ENCODE results near the gene PSMA7. TPM values are rescaled to one million over a fixed set of nuclear protein-coding genes. Genes with fewer than 3 reads are reported as not detected.

The PSMA7 gene
- total and polyA plus RNA-seq, 8 donors = 119 to 280 (median 194) TPM

DNA sequence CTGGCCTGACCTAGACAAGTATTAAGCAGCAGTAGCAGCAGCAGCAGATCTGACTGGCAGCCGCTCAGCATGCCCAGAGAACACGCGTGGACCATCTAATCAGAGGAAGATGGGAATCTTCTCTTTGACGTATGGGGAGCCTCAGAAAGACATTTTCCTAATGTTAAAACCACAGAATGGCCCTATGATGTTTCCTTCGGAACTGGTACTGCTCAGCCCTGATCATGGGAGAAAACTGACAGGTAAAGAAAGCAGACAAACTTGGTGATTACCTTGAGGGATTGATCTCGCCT lies 6.2 kb downstream of the PSMA7 start:
- TF ChIP-seq, protein P1, sequence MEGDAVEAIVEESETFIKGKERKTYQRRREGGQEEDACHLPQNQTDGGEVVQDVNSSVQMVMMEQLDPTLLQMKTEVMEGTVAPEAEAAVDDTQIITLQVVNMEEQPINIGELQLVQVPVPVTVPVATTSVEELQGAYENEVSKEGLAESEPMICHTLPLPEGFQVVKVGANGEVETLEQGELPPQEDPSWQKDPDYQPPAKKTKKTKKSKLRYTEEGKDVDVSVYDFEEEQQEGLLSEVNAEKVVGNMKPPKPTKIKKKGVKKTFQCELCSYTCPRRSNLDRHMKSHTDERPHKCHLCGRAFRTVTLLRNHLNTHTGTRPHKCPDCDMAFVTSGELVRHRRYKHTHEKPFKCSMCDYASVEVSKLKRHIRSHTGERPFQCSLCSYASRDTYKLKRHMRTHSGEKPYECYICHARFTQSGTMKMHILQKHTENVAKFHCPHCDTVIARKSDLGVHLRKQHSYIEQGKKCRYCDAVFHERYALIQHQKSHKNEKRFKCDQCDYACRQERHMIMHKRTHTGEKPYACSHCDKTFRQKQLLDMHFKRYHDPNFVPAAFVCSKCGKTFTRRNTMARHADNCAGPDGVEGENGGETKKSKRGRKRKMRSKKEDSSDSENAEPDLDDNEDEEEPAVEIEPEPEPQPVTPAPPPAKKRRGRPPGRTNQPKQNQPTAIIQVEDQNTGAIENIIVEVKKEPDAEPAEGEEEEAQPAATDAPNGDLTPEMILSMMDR (IDR thresholded peaks at IDR 0.05) = peak in 1 of 7 experiments; percentile 42
- no peak for TF ChIP-seq EP300 (IDR thresholded peaks at IDR 0.05)
- no peak for TF ChIP-seq POLR2A (IDR thresholded peaks at IDR 0.05)
- TF ChIP-seq POLR2AphosphoS5 (IDR thresholded peaks at IDR 0.05) = no peak
- Histone ChIP-seq H3K27me3 (no peaks in the 10 kb centered on the region), H3K4me1 (peaks cover 24 to 67% (median 32%) of the 10 kb centered on the region in 4 donors), H3K9me3 (no peaks in the 10 kb centered on the region), H3K36me3 (peaks cover 76 to 88% (median 86%) of the 10 kb centered on the region in 4 donors), H3K4me3 (no peak overlapping the region), H3K27ac (no peak overlapping the region)
- intact Hi-C loops (cut with DNase I; ENCODE audit: low total_unique reads) = loop anchor here (5.0 kb wide), 1 partner anchor 70 kb away; the partner anchor contains the start of gene TAF4
- 67 to 82% (median 79%) methylated on average over 6 of the region's 6 CpGs for WGBS, 5 donors
- no peak for DNase-seq

DNA sequence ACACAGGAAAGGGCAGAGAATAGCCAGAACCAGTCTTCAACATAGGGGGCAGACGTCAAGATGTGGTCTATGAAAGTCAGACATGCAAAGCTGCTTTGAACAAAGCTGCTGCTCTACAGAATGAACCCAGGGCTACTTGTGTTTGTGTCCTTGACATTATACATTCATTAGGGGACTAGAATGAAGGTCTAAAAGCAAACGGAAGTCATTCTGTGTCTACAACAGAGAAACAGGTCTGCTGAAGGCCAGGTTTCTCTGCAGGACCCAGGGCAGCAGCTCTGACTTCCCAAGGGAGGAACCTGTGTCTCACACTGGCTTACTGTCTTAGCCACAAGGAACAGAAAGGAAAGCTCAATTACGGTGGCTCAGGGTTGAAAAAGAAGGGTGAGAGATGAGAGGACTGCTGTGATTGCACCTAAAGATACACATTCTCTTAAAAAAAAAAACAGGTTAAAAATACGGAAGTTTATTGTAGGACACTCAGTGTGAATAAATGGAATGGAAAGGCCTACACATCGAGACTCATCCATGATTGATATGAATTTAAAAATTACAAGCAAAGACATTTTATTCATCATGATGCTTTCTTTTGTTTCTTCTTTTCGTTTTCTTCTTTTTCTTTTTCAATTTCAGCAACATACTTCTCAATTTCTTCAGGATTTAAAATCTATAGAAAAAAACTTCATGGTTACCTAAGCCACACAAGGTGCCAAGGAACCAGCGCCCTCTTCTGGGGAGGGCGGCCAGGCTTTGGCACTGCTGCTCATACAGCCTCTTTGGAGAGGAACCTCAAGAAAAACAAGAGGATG lies 6.7 kb downstream of the PSMA7 start:
- Histone ChIP-seq H3K4me1 (peaks cover 18 to 67% (median 26%) of the 10 kb centered on the region in 4 donors), H3K9me3 (no peaks in the 10 kb centered on the region), H3K27me3 (no peaks in the 10 kb centered on the region), H3K27ac (peak overlapping the region in 2 of 5 donors; percentile 19 to 25), H3K4me3 (no peak overlapping the region), H3K36me3 (peaks cover 82 to 93% (median 92%) of the 10 kb centered on the region in 4 donors)
- DNase-seq = peak; percentile 77 to 90
- WGBS, 5 donors = 49 to 53% (median 51%) methylated on average over 8 of the region's 8 CpGs
- TF ChIP-seq, protein P1 (IDR thresholded peaks at IDR 0.05) = peak in 5 of 7 experiments; percentile 25 to 80 (median 66)
- TF ChIP-seq EP300 (IDR thresholded peaks at IDR 0.05) (no peak), POLR2AphosphoS5 (IDR thresholded peaks at IDR 0.05) (peak in 2 of 3 donors; percentile 9 to 33), POLR2A (IDR thresholded peaks at IDR 0.05) (no peak)
- intact Hi-C loops (cut with DNase I; ENCODE audit: low total_unique reads) = loop anchor here (5.0 kb wide), 1 partner anchor 69 kb away; the partner anchor contains the start of gene TAF4

DNA sequence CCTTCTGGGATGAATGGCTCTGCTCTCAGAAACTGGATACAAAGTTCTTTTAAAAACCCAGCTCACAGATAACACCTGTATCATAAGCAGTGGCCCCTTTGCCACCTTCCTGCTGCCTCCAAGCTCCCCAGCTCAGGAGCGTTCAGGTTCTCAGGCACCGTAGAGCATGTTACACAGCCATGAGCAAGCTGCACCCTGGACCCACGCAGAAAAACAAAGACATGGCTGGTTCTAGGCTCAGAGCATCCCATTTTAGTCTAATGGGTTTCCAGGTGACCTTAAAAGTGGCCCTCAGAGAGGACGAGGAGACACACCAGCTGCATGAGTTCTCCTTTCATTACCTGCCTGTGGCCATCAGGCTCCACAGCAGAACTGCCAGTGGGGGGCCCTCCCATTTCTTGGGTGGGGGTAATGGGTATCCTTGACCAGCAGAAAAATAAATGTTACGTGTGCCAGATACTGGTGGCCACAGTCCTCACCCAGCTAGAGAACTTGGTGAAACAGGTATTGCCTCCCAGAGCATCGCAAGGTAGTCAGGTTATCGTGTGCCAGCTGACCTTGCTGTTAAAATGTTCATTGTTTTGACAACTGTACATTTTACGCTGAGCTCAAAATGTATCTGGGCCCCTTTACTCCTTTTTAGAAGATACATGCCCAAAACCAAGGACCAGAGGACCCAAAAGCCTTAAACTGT lies 7.5 kb downstream of the PSMA7 start:
- Histone ChIP-seq H3K4me3 (no peak overlapping the region), H3K36me3 (peaks cover 90 to 100% (median 100%) of the 10 kb centered on the region in 4 donors), H3K27me3 (no peaks in the 10 kb centered on the region), H3K9me3 (no peaks in the 10 kb centered on the region), H3K27ac (peak overlapping the region in 2 of 5 donors; percentile 17 to 76), H3K4me1 (peaks cover 11 to 60% (median 19%) of the 10 kb centered on the region in 4 donors)
- intact Hi-C loops (cut with DNase I; ENCODE audit: low total_unique reads) = loop anchor here (5.0 kb wide), 1 partner anchor 68 kb away; the partner anchor contains the start of gene TAF4
- DNase-seq = no peak
- TF ChIP-seq EP300 (IDR thresholded peaks at IDR 0.05) (no peak), POLR2A (IDR thresholded peaks at IDR 0.05) (no peak), POLR2AphosphoS5 (IDR thresholded peaks at IDR 0.05) (no peak)
- WGBS, 5 donors = 84 to 90% (median 89%) methylated on average over 8 of the region's 8 CpGs

DNA sequence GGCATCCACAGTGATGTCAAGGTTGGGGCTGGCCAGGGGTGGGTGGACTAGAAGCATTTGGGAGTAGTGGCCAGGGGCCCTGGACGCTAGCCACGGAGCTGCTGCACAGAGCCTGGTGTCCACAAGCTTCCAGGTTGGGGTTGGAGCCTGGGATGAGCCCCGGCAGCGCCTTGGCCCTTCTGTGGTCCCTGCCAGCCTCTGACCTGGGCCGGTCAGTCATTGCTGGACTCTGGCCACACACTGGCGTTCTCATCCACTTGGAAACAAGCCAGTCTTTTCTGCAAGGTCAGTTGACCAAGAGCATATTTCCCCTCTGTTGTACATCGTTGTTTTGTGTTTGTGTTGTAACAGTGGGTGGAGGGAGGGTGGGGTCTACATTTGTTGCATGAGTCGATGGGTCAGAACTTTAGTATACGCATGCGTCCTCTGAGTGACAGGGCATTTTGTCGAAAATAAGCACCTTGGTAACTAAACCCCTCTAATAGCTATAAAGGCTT lies 8.4 kb downstream of the PSMA7 start:
- Histone ChIP-seq H3K27me3 (no peaks in the 10 kb centered on the region), H3K27ac (peak overlapping the region in 4 of 5 donors; percentile 18 to 76 (median 67)), H3K4me3 (no peak overlapping the region), H3K9me3 (no peaks in the 10 kb centered on the region), H3K4me1 (peaks cover 5 to 50% (median 14%) of the 10 kb centered on the region in 4 donors), H3K36me3 (peaks cover 93 to 100% (median 100%) of the 10 kb centered on the region in 4 donors)
- 44 to 66% (median 50%) methylated on average over 6 to 11 of the region's 11 CpGs for whole genome bisulfite sequencing, 5 donors
- intact Hi-C loops (cut with DNase I; ENCODE audit: low total_unique reads) = loop anchor here (5.0 kb wide), 2 partner anchors 67 to 122 kb away; partner anchors contain the start of gene TAF4
- TF ChIP-seq EP300 (IDR thresholded peaks at IDR 0.05) (no peak), POLR2AphosphoS5 (IDR thresholded peaks at IDR 0.05) (no peak)
- TF ChIP-seq, protein P1 (IDR thresholded peaks at IDR 0.05) = no peak
- peak in 1 of 2 donors; percentile 50 for DNase-seq

All from stomach (tissue), 9 donors.